ENCODE data around the gene ZBTB5.
A peak's percentile ranks its signal among the peaks of the same experiment; 100 is the strongest.

Gene ZBTB5

DNA sequence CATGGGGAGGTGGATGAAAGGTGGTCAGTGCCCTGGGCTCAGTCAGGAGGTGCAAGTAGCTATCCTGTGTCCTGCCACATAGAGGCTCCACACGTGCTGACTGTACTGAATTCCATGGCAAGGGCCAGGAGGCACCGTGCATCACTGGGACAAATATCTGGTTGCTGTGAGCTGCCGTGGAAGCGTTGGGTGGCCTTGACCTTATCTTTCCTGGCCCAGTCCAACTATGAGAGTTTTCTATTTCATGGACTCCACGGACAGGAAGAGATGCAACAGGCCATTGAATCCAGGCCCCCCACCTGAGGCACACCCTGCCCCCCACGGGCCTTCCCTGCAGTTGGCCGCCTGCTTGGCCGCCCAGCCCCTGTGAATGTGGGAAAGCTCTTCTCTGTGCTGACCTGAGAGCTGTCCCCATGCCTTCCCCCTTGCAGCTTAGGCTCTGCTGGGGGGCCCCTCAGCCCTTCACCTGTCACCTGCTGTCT, 41.0 kb downstream of the ZBTB5 start:
- peaks cover 10% of the 10 kb centered on the region for H3K4me1 ChIP-seq
- peaks cover 31% of the 10 kb centered on the region for H3K36me3 ChIP-seq
- TF ChIP-seq CTCF (IDR thresholded peaks at IDR 0.05; ENCODE audit: low read depth, low read length): no peak
- H3K9me3 ChIP-seq: no peaks in the 10 kb centered on the region
- no peaks in the 10 kb centered on the region for H3K27me3 ChIP-seq
- H3K4me3 ChIP-seq (ENCODE audit: low read depth, low read length): no peak overlapping the region
- no peak for DNase-seq

- no peaks in the 10 kb centered on the region for H3K27me3 ChIP-seq
- H3K4me1 ChIP-seq: peaks cover 4% of the 10 kb centered on the region
- peaks cover 24% of the 10 kb centered on the region for H3K36me3 ChIP-seq
- no peaks in the 10 kb centered on the region for H3K9me3 ChIP-seq
- peak overlapping the region; percentile 96 for H3K4me3 ChIP-seq (ENCODE audit: low read depth, low read length)
- DNase-seq: no peak
- no peak for TF ChIP-seq CTCF (IDR thresholded peaks at IDR 0.05; ENCODE audit: low read depth, low read length)
Observed at GRCh38 chr9:37423508-37423907, 41.7 kb downstream of the ZBTB5 start.

- DNase-seq: peak; percentile 92
- no peaks in the 10 kb centered on the region for H3K9me3 ChIP-seq
- H3K36me3 ChIP-seq: peaks cover 14% of the 10 kb centered on the region
- peaks cover 4% of the 10 kb centered on the region for H3K4me1 ChIP-seq
- TF ChIP-seq CTCF (IDR thresholded peaks at IDR 0.05; ENCODE audit: low read depth, low read length): no peak
- no peaks in the 10 kb centered on the region for H3K27me3 ChIP-seq
- peak within 1 kb of the TSS; percentile 96 for H3K4me3 ChIP-seq (ENCODE audit: low read depth, low read length)
Observed at GRCh38 chr9:37422289-37423104, 42.8 kb downstream of the ZBTB5 start, which contains the start of gene GRHPR. TSS of gene GRHPR (plus strand) at chr9:37422696. CDS start at chr9:37422751, 55 bp downstream.

GRCh38 chr9:37421914-37422288, 43.3 kb downstream of the ZBTB5 start:
- peaks cover 4% of the 10 kb centered on the region for H3K4me1 ChIP-seq
- no peak for DNase-seq
- no peak for TF ChIP-seq CTCF (IDR thresholded peaks at IDR 0.05; ENCODE audit: low read depth, low read length)

GRCh38 chr9:37420271-37421215, 44.7 kb downstream of the ZBTB5 start:
- TF ChIP-seq CTCF (IDR thresholded peaks at IDR 0.05; ENCODE audit: low read depth, low read length): no peak
- no peak for DNase-seq
- no peaks in the 10 kb centered on the region for H3K9me3 ChIP-seq
- no peaks in the 10 kb centered on the region for H3K27me3 ChIP-seq
- no peak overlapping the region for H3K4me3 ChIP-seq (ENCODE audit: low read depth, low read length)
- peaks cover under 1% of the 10 kb centered on the region; the same call in 1 of the 2 replicates for H3K36me3 ChIP-seq
- H3K4me1 ChIP-seq: peaks cover 4% of the 10 kb centered on the region

More at GRCh38 chr9:37421914-37422288, 43.3 kb downstream of the ZBTB5 start:
- peaks cover 11% of the 10 kb centered on the region for H3K36me3 ChIP-seq
- peak overlapping the region; percentile 96 for H3K4me3 ChIP-seq (ENCODE audit: low read depth, low read length)
- no peaks in the 10 kb centered on the region for H3K9me3 ChIP-seq
- no peaks in the 10 kb centered on the region for H3K27me3 ChIP-seq
